ENCODE measurements around the gene CLCA4.

The CLCA4 gene

DNA sequence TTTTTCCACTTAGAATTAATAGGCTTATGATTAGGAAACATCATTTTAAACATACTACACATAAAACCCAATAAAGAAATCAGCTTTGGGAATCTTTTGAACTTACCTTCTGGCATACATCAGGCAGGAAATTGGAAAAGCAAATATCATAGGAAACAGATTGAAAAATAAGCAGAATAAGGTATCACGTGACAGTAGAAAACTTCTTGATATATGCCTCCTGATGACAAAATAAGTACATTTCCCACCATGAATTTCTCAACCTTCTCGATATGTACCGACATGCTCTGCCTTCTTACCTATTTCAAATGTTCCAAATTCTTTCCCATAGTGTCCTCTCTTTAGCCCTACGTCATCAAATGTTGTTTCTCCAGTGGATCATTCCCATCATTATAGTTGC, 72.4 kb downstream of the CLCA4 start:
- DNase-seq, result no peak

DNA sequence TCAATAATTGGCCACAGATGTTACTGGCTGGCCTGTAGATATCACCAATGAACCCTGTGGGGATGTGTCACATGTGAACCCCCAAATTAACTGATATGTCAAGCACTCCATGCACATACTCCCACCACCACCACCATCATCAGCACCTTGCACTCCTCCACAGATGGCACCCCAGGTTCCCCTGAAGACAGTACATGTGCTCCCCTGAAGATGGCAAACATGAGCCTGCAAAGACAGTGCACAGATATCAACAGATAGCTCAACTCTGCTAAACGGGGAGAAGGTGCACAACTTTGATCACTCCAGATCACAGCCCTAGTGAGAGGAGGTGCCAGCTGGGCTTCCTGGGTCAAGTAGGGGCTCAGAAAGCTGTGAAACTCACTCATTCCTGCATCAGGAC, 74.4 kb downstream of the CLCA4 start:
- no peak for DNase-seq

Measured in CD4-positive, alpha-beta T cell treated with Interleukin-17A for 4 hours (primary cell).